HG02981 (cell line): ENCODE data around the gene RAPGEF4.
"Not testable (repeated sequence)": the region's sequence is repeated elsewhere in the genome, so short reads cannot be mapped to it uniquely, and the experiment has no call there.

Source experiments
- ATAC-seq: cut with Tn5 transposase; IDR thresholded peaks from one replicate; pipeline ENCODE4 v1.9.1; 2021; ENCODE audit warnings: mild to moderate bottlenecking, moderate library complexity; ENCODE audit not compliant: unreplicated experiment

Gene RAPGEF4

GRCh38 chr2:172725746-172726145 lies 9.9 kb upstream of the RAPGEF4 start:
- ATAC-seq = no peak

GRCh38 chr2:172726172-172726735 lies 9.4 kb upstream of the RAPGEF4 start:
- no peak for ATAC-seq

GRCh38 chr2:172730411-172730810 lies 5.2 kb upstream of the RAPGEF4 start:
- no peak for ATAC-seq

GRCh38 chr2:172734711-172735581 lies 699 bp upstream of the RAPGEF4 start:
- ATAC-seq = no peak

GRCh38 chr2:172736424-172737174 lies 954 bp downstream of the RAPGEF4 start:
- ATAC-seq = no peak

GRCh38 chr2:172739661-172740266 lies 4.1 kb downstream of the RAPGEF4 start:
- no peak for ATAC-seq

- no peak for ATAC-seq
These were observed 5.2 kb downstream of the RAPGEF4 start for GRCh38 chr2:172740856-172741255.

GRCh38 chr2:172742931-172743540 lies 7.4 kb downstream of the RAPGEF4 start:
- ATAC-seq = no peak

GRCh38 chr2:172743898-172744297 lies 8.3 kb downstream of the RAPGEF4 start:
- ATAC-seq = no peak

GRCh38 chr2:172745636-172746035 lies 10.0 kb downstream of the RAPGEF4 start:
- no peak for ATAC-seq

- not testable (repeated sequence) for ATAC-seq
These were observed 12.9 kb downstream of the RAPGEF4 start for GRCh38 chr2:172748543-172748942.

- ATAC-seq = no peak
These were observed 13.7 kb downstream of the RAPGEF4 start for GRCh38 chr2:172749388-172749787.

- ATAC-seq = no peak
These were observed 15.9 kb downstream of the RAPGEF4 start for GRCh38 chr2:172751564-172751963.

GRCh38 chr2:172753610-172754009 lies 18.0 kb downstream of the RAPGEF4 start:
- ATAC-seq = no peak

GRCh38 chr2:172759441-172759840 lies 23.8 kb downstream of the RAPGEF4 start:
- ATAC-seq = no peak

- ATAC-seq = no peak
These were observed 25.7 kb downstream of the RAPGEF4 start for GRCh38 chr2:172761306-172761705.

GRCh38 chr2:172762574-172762973 lies 26.9 kb downstream of the RAPGEF4 start:
- ATAC-seq = no peak

- ATAC-seq = no peak
These were observed 27.4 kb downstream of the RAPGEF4 start for GRCh38 chr2:172763079-172763478.

- no peak for ATAC-seq
These were observed 30.0 kb downstream of the RAPGEF4 start for GRCh38 chr2:172765662-172766061.

- ATAC-seq = no peak
These were observed 32.8 kb downstream of the RAPGEF4 start for GRCh38 chr2:172768401-172768800.

- ATAC-seq = no peak
These were observed 34.2 kb downstream of the RAPGEF4 start for GRCh38 chr2:172769879-172770278.
